ENCODE measurements around the gene IL17RA.

DNA sequence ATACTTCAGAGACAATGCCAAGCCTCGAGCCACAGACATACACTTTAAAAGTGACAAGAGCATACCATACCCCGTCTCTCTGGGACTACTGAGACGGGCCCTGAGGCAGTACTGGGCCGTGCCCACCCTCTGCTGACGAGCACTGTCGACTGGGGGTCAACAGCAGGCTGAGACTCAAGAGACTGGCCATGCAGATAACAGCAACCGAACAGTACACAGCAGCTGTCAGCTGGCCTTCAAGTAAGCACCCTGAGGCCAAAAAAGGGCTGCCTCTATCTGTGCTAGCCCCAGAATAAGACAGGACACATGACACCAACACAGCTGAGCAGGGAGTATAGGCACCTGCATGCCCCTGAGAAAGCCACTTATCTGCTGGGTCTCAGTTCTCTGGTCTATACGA lies 55.2 kb downstream of the IL17RA start:
- TF ChIP-seq, protein P1, sequence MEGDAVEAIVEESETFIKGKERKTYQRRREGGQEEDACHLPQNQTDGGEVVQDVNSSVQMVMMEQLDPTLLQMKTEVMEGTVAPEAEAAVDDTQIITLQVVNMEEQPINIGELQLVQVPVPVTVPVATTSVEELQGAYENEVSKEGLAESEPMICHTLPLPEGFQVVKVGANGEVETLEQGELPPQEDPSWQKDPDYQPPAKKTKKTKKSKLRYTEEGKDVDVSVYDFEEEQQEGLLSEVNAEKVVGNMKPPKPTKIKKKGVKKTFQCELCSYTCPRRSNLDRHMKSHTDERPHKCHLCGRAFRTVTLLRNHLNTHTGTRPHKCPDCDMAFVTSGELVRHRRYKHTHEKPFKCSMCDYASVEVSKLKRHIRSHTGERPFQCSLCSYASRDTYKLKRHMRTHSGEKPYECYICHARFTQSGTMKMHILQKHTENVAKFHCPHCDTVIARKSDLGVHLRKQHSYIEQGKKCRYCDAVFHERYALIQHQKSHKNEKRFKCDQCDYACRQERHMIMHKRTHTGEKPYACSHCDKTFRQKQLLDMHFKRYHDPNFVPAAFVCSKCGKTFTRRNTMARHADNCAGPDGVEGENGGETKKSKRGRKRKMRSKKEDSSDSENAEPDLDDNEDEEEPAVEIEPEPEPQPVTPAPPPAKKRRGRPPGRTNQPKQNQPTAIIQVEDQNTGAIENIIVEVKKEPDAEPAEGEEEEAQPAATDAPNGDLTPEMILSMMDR (optimal IDR thresholded peaks at IDR 0.05 in 1 of 3, IDR thresholded peaks at IDR 0.05 in 1 of 3, conservative IDR thresholded peaks at IDR 0.05 in 1 of 3; ENCODE audit: extremely low read depth in 1 of 3, insufficient read depth in 2 of 3, low read length in 3 of 3): no peak
- TF ChIP-seq EZH2 (IDR thresholded peaks at IDR 0.05; ENCODE audit: low read length): no peak

All from keratinocyte (primary cell).